HG02759 (cell line): ENCODE measurements around the gene RDH5.
"Not testable (repeated sequence)": the region's sequence is repeated elsewhere in the genome, so short reads cannot be mapped to it uniquely, and the experiment has no call there.

Experiments used
- ATAC-seq: cut with Tn5 transposase; IDR thresholded peaks from one replicate; pipeline ENCODE4 v1.9.1; 2021; ENCODE audit warnings: mild to moderate bottlenecking, moderate library complexity; ENCODE audit not compliant: unreplicated experiment

The RDH5 gene

DNA sequence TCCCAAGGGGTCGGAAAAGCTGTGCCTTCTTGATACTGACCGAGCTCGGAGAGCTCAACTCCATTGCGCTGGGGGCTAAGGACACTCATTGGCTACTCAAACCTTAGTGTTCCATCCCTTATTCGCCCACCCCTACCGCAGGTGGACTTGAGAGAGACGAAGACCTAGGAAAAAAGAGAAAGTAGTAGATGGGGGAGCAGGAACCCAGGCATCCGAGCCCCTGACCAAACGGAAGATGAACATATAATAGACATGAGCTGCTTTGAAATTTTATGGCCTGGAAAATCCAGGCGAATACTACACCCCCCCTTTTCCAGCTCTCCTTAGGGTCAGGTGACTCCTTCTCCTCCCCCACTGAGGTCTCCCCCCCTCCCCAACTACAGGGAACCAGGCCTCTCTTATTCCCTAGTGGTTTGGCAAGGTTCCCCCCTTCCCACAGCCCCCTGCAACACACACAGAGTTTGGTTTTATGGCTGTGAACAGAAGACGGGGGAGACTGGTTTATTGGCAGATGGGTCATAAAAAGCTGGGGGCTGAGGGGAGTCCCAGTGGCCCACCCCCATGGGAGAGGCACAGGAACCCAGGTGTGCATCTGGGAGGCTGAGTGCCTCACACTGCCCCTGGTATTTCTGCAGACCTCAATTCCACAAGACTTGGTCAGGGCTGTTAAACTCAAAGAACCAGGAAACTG, 24.3 kb downstream of the RDH5 start:
- ATAC-seq, result no peak

DNA sequence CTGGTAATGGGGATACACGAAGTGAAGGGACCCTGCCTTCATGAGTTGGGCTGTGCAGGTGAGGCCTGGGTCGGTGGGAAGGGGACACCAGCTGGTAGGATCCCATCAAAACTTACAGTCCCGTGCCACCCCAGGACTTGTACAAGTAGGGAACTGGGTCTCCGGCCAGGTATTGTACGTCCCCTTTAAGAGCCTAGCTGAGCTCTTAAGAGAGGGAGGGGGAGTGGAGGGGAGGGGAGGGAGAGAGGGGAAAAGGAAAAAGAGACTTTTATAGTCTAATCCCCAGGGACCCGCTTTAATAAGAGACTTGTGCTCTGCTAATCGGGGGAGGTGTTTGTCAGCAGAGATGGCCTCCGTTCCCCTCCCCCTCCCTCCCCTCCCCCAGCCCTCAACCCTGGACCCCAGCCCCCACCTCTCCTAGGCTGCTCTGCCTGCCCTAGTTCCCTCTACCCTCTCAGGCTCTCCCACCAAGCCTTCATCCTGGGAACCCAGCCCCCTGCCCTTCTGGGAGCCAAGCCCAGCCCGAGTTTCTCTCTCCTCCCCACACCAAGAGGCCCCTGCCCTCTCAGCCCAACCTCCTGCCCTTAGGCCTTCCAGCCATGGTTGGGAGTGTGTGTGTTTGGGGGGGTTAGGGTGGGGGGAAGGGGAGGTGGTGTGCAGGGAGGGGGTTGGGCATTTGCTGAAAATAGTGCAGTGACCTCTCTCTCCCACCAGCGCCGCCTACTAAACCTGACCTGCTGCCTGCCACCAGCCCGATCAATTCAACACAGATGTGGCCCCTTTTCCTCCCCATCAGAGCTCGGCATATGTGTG, 25.4 kb downstream of the RDH5 start:
- ATAC-seq, result no peak

DNA sequence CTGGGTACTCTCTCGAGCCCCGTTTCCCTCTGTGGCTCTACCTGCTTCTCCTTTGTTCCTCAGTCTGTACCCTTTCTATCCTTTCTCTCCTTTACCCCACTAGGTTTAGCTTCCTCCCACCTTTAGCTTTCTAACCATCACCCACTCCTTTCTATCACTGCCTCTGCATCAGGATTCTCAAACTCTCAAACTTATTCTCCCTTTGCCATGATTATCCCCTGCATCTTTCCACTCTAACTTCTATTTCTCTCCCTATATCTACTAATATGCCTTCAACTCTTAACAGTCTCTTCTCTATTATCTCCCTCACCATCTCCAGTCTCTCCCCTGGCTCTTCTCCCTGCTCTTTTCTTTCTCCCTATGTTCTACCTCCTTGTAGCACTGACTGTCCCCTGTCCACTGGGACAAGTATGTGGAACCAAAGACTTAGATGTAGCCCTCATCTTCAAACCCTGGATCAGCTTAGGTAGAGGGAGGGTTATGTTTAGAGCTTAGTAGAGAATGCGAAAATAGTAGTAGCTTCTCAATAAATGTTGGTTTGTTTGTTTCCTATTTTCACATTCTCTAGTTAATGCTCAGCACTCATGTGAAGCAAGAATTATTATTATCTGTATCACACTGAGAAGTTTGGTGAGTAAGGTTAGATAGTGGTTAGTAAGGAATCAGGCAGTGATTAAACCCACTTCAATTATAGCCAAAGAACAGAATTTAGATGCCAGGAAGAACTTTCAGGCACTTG, 26.1 kb downstream of the RDH5 start:
- ATAC-seq, result no peak

DNA sequence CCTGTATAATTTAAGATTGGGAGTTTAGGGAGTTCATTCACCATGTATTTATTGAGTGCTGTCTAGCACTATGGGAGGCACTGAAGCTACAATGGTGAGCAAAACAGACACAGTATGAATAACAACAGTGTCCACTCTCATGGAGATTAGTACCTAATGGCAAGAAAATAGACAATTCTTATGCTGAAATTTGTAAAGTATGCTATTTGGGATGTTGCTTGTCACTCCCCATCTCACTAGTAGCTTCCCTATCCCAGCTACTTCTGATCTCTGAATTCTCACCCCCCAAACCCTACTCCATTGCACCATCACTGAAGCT, 26.7 kb downstream of the RDH5 start:
- no peak for ATAC-seq

DNA sequence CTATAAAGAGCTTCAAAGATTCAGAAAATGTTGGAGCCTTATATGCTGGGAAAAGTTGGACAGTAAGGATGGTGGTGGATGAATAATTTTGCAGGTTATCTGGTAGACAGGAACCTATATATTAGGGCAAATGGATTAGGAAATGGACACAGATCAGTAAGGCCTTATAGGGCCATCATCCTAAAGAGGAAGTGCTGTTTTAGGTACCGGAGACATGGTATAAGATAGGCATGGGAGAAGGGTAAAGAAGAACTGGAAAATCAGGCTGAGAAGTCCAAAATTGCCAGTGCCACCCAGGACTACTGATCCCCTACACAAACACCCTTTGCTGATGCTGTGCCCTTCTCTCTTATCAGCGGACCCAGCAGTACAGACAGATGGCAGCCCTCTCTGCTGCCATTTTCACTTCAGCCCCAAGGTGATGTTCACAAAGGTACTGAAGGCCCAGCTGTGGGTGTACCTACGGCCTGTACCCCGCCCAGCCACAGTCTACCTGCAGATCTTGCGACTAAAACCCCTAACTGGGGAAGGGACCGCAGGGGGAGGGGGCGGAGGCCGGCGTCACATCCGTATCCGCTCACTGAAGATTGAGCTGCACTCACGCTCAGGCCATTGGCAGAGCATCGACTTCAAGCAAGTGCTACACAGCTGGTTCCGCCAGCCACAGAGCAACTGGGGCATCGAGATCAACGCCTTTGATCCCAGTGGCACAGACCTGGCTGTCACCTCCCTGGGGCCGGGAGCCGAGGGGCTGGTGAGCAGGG, 28.2 kb downstream of the RDH5 start:
- ATAC-seq, result no peak

DNA sequence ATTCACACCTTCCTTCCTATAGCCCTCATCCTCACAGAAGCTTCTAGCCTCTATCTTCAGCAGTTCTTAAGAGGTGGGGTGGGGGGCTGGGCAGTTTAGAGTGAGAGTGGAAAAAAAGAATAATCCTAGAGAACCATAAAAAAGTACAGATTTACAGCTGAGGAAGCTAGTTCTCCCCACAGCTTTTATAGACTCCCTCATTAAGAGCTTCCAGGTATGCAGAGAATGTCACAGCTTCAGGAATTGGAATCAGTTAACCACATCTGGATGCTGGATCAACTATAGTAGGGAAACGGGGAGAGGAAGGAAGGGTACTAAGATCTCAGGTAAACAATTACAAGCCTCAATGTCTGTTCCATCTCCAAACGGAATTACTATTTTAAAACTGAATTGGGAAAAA, 35.1 kb downstream of the RDH5 start:
- no peak for ATAC-seq

DNA sequence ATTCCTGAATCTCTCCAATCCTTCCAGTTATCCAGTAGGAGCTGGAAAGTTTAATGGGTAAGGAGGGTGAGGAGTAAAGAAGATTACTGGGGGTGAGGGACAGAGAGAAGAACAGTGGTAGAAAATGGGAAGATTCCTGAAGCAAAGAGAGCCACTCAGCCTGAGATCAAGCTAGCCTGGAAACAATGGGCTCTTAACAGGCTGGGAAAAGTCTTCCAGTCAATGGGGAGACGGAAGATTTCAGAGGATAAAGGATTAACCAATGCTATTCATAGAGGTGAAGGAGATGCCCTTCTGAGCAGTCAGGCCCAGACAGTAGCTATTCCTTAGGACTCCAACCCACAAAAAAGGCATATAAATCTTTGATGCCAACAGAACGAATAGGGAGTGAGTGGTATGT, 37.5 kb downstream of the RDH5 start:
- ATAC-seq, result no peak

DNA sequence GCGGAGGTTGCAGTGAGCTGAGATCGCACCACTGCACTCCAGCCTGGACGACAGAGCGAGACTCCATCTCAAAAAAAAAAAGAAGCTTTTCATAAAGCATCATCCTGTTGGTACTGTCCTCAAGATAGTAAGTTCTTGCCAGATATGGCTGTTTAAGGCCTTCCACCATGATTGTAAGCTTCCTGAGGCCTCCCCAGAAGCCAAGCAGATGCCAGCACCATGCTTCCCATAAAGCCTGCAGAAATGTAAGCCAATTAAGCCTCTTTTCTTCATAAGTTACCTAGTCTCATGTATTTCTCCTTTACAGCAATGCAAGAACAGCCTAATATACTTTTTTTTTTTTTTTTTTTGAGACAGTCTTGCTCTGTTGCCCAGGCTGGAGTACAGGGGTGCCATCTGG, 38.4 kb downstream of the RDH5 start:
- not testable (repeated sequence) for ATAC-seq

DNA sequence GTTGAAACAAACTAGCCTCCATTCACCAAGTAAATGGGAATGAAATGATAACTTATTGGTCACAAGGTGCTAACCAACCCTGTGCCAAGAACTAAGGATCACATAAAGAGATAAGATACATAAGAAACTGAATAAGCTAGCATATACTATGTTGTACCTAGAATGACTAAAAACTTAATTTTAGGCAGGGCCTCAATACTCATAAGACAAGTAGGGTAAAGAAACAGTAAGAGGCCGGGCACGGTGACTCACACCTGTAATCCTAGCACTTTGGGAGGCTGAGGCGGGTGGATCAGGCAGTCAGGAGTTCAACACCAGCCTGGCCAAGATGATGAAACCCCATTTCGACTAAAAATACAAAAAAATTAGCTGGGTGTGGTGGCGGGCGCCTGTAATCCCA, 40.5 kb downstream of the RDH5 start:
- ATAC-seq, result no peak

DNA sequence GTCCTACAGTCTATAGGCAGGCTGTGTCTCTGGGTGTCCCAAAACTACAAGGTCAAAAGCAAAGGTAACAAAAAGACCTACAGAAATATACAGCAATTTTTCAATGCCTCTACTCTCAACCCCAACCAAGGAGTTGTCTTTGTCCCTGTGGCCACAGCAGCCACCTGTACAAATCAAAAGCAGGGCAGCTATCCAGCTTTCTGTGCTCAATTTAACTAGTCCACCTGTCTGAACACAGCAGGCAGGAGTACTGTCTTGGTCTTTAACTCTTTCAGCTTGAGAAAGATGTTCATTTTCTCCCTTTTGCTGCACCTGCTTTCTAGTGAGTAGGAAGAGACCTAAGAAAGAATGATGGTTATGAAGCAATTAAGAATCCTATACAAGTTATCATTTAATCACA, 42.5 kb downstream of the RDH5 start:
- ATAC-seq, result no peak

DNA sequence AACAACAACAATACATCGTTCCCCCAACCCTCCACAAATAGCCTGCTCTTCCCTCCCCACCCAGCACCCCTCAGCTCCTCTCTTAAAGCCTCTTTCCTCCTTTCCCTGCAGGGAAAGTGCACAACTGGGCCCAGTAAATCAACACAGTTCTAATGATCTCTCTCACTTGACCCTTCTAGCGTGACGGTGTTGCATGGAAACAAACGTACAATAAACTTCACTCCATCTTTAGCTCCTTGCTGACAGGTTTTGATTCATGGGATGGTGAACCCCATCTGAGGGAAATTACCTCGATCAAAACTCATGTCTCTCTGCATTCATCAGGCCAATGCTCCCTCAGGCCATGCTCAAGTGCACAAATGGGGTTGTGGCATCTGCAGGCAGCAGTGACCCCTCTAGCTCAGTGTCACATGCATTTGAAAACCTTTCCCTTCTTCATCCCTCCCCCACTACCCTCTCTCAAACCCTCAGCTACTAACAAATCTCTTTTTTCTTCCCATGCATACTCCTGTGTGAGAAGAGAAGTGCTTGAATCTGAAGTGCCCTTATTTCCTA, 45.6 kb downstream of the RDH5 start:
- no peak for ATAC-seq

DNA sequence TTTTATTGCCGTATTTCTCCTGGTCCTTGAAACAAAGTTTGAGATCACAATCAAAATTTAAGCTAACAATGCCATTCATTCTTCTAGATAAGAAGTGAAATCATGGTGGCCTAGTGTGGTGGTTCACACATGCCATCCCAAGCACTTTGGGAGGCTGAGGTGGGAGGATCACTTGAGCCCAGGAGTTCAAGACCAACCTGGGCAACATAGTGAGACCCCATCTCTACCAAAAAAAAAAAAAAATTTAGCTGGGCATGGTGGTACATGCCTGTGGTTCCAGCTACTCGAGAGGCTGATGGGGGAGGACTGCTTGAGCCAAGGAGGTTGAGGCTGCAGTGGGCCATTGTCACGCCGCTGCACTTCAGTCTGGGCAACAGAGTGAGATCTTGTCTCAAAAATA, 47.0 kb downstream of the RDH5 start:
- ATAC-seq, result no peak

DNA sequence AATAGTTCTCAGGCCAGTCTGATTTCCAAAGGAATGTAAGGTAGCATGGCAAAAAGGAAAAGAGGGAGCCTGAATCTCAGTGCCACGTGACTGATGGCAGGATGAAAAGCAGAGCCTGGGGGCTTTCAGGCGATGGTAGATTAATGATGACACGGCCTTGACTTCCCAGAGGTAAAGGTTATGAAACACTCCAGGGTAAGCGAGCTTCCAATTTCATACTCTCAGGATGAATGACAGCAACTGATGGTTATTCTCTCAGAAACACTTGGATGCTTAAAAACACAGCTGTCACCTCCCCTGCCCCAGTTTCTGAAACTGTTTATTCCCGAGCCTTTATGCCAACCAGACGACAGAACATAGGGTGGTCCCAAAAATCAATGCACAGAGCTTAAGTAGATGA, 51.5 kb downstream of the RDH5 start:
- ATAC-seq, result no peak
